ENCODE data around the gene GPRIN2.
A peak's percentile ranks its signal among the peaks of the same experiment; 100 is the strongest.

Gene GPRIN2

GRCh38 chr10:46554166-46554781 lies 2.2 kb downstream of the GPRIN2 start:
- no peak overlapping the region for H3K4me3 ChIP-seq (ENCODE audit: low read length in 2 of 2)
- H3K4me1 ChIP-seq (ENCODE audit: control insufficient read depth in 2 of 2, insufficient read depth in 1 of 2, low read depth in 1 of 2, low read length in 2 of 2) = peaks cover 2 to 18% of the 10 kb centered on the region in 2 donors
- H4K8ac ChIP-seq (ENCODE audit: low read depth, low read length) = no peak overlapping the region
- no peak overlapping the region for H2BK15ac ChIP-seq (ENCODE audit: low read length)
- peaks cover 2% of the 10 kb centered on the region for H3K79me1 ChIP-seq (ENCODE audit: low read depth, low read length)
- H2AK5ac ChIP-seq (ENCODE audit: low read depth, low read length) = peak overlapping the region; percentile 5
- no peak overlapping the region for H2BK12ac ChIP-seq (ENCODE audit: low read length)
- peaks cover 0 to 14% of the 10 kb centered on the region in 2 donors for H3K36me3 ChIP-seq (replicated peaks in 1 of 2; ENCODE audit: control insufficient read depth in 2 of 2, insufficient read depth in 2 of 2, low read length in 2 of 2)
- H2BK5ac ChIP-seq (ENCODE audit: low read length) = no peak overlapping the region
- no peak overlapping the region for H3K27ac ChIP-seq (replicated peaks; ENCODE audit: low read length)
- no peak overlapping the region for H3K18ac ChIP-seq (ENCODE audit: low read length)
- no peak overlapping the region for H3K23ac ChIP-seq (ENCODE audit: low read depth, low read length, poor library complexity)
- H3K9ac ChIP-seq (ENCODE audit: low read depth, low read length, poor library complexity) = no peak overlapping the region
- peaks cover 0 to 4% of the 10 kb centered on the region in 2 donors for H3K9me3 ChIP-seq (replicated peaks in 1 of 2; ENCODE audit: control insufficient read depth in 2 of 2, insufficient read depth in 1 of 2, low read depth in 1 of 2, low read length in 2 of 2)
- peaks cover 0 to 88% (median 14%) of the 10 kb centered on the region in 3 experiments for H3K27me3 ChIP-seq (ENCODE audit: control insufficient read depth in 3 of 3, insufficient read depth in 3 of 3, low read depth in 1 of 3, low read length in 3 of 3)
- WGBS, 2 donors (ENCODE audit: extremely low coverage in 2 of 2, insufficient read length in 2 of 2, insufficient replicate concordance in 1 of 2) = no CpG with 5 or more reads among the region's 7 CpGs
- H3K14ac ChIP-seq (ENCODE audit: low read length) = no peak overlapping the region
- no peak overlapping the region for H2AFZ ChIP-seq (ENCODE audit: low read length)
- no peak overlapping the region for H2BK120ac ChIP-seq (ENCODE audit: low read depth, low read length)
- H3K4me2 ChIP-seq (ENCODE audit: insufficient read depth, low read length, poor library complexity, severe bottlenecking) = no peak overlapping the region
- no peak for DNase-seq (ENCODE audit: low spot score)
- H4K91ac ChIP-seq (ENCODE audit: low read depth, low read length, poor library complexity) = no peak overlapping the region
- H3K4ac ChIP-seq (ENCODE audit: low read length) = no peak overlapping the region

- Histone ChIP-seq H3K4me2 (ENCODE audit: insufficient read depth, low read length, poor library complexity, severe bottlenecking) (no peak overlapping the region), H4K91ac (ENCODE audit: low read depth, low read length, poor library complexity) (no peak overlapping the region), H3K4me1 (ENCODE audit: control insufficient read depth in 2 of 2, insufficient read depth in 1 of 2, low read depth in 1 of 2, low read length in 2 of 2) (peaks cover 2 to 18% of the 10 kb centered on the region in 2 donors), H3K27me3 (ENCODE audit: control insufficient read depth in 3 of 3, insufficient read depth in 3 of 3, low read depth in 1 of 3, low read length in 3 of 3) (peaks cover 0 to 81% (median 12%) of the 10 kb centered on the region in 3 experiments), H2BK5ac (ENCODE audit: low read length) (peak overlapping the region; percentile 76), H3K79me1 (ENCODE audit: low read depth, low read length) (peaks cover 2% of the 10 kb centered on the region), H3K36me3 (replicated peaks in 1 of 2; ENCODE audit: control insufficient read depth in 2 of 2, insufficient read depth in 2 of 2, low read length in 2 of 2) (peaks cover 0 to 14% of the 10 kb centered on the region in 2 donors), H3K4me3 (ENCODE audit: low read length in 2 of 2) (no peak overlapping the region), H3K27ac (replicated peaks; ENCODE audit: low read length) (no peak overlapping the region), H3K14ac (ENCODE audit: low read length) (peak overlapping the region; percentile 25), H2BK120ac (ENCODE audit: low read depth, low read length) (peak overlapping the region; percentile 2), H3K9ac (ENCODE audit: low read depth, low read length, poor library complexity) (peak overlapping the region; percentile 33), H4K8ac (ENCODE audit: low read depth, low read length) (no peak overlapping the region), H3K23ac (ENCODE audit: low read depth, low read length, poor library complexity) (peak overlapping the region; percentile 50), H2BK15ac (ENCODE audit: low read length) (peak overlapping the region; percentile 4), H2AK5ac (ENCODE audit: low read depth, low read length) (peak overlapping the region; percentile 56), H3K9me3 (replicated peaks in 1 of 2; ENCODE audit: control insufficient read depth in 2 of 2, insufficient read depth in 1 of 2, low read depth in 1 of 2, low read length in 2 of 2) (peaks cover 0 to 4% of the 10 kb centered on the region in 2 donors), H2AFZ (ENCODE audit: low read length) (no peak overlapping the region), H2BK12ac (ENCODE audit: low read length) (no peak overlapping the region), H3K4ac (ENCODE audit: low read length) (no peak overlapping the region), H3K18ac (ENCODE audit: low read length) (peak overlapping the region; percentile 5)
- WGBS, 2 donors (ENCODE audit: extremely low coverage in 2 of 2, insufficient read length in 2 of 2, insufficient replicate concordance in 1 of 2) = no CpG with 5 or more reads among the region's 2 CpGs
- DNase-seq (ENCODE audit: low spot score) = no peak
These were observed 3.0 kb downstream of the GPRIN2 start for GRCh38 chr10:46553238-46554049.

GRCh38 chr10:46552526-46553237 lies 3.8 kb downstream of the GPRIN2 start:
- Histone ChIP-seq H3K23ac (ENCODE audit: low read depth, low read length, poor library complexity) (peak overlapping the region; percentile 62), H2BK15ac (ENCODE audit: low read length) (peak overlapping the region; percentile 30), H3K9me3 (replicated peaks in 1 of 2; ENCODE audit: control insufficient read depth in 2 of 2, insufficient read depth in 1 of 2, low read depth in 1 of 2, low read length in 2 of 2) (peaks cover 0 to 4% of the 10 kb centered on the region in 2 donors), H3K18ac (ENCODE audit: low read length) (peak overlapping the region; percentile 0), H4K91ac (ENCODE audit: low read depth, low read length, poor library complexity) (no peak overlapping the region), H3K4me2 (ENCODE audit: insufficient read depth, low read length, poor library complexity, severe bottlenecking) (no peak overlapping the region), H3K36me3 (replicated peaks in 1 of 2; ENCODE audit: control insufficient read depth in 2 of 2, insufficient read depth in 2 of 2, low read length in 2 of 2) (peaks cover 0 to 14% of the 10 kb centered on the region in 2 donors), H3K4me3 (ENCODE audit: low read length in 2 of 2) (no peak overlapping the region), H3K27me3 (ENCODE audit: control insufficient read depth in 3 of 3, insufficient read depth in 3 of 3, low read depth in 1 of 3, low read length in 3 of 3) (peaks cover 0 to 74% (median 9%) of the 10 kb centered on the region in 3 experiments), H2BK12ac (ENCODE audit: low read length) (no peak overlapping the region), H3K9ac (ENCODE audit: low read depth, low read length, poor library complexity) (no peak overlapping the region), H3K27ac (replicated peaks; ENCODE audit: low read length) (no peak overlapping the region), H3K4me1 (ENCODE audit: control insufficient read depth in 2 of 2, insufficient read depth in 1 of 2, low read depth in 1 of 2, low read length in 2 of 2) (peaks cover 2 to 21% of the 10 kb centered on the region in 2 donors), H2AFZ (ENCODE audit: low read length) (no peak overlapping the region), H3K4ac (ENCODE audit: low read length) (no peak overlapping the region), H2AK5ac (ENCODE audit: low read depth, low read length) (peak overlapping the region; percentile 56), H2BK5ac (ENCODE audit: low read length) (peak overlapping the region; percentile 76), H3K14ac (ENCODE audit: low read length) (peak overlapping the region; percentile 25), H4K8ac (ENCODE audit: low read depth, low read length) (no peak overlapping the region), H2BK120ac (ENCODE audit: low read depth, low read length) (peak overlapping the region; percentile 2), H3K79me1 (ENCODE audit: low read depth, low read length) (peaks cover 2% of the 10 kb centered on the region)
- no CpG with 5 or more reads among the region's 10 CpGs for WGBS, 2 donors (ENCODE audit: extremely low coverage in 2 of 2, insufficient read length in 2 of 2, insufficient replicate concordance in 1 of 2)
- DNase-seq (ENCODE audit: low spot score) = no peak
